MM.1S (cell line): ENCODE measurements around the gene MYD88.

Source experiments
- DNase-seq: peaks from one replicate; pipeline ENCODE4 v3.0.0-alpha.2; 2015
- H2AFZ ChIP-seq: fragments of 300-600 bp; sonication (generic); 2 replicates; pipeline ENCODE4 v1.6.0; 2016; ENCODE audit warnings: antibody characterized with exemption, low read length
- H3F3A ChIP-seq: fragments of 300-600 bp; sonication (generic); 2 replicates; pipeline ENCODE4 v1.6.1; 2016; ENCODE audit warnings: mild to moderate bottlenecking, antibody characterized with exemption, low read length, moderate library complexity, mixed read lengths; ENCODE audit not compliant: insufficient read depth
- H3K27ac ChIP-seq: fragments of 300-600 bp; sonication (generic); 2 replicates; pipeline ENCODE4 v1.5.1; 2016; ENCODE audit warnings: mild to moderate bottlenecking, low read length
- H3K27me3 ChIP-seq: fragments of 300-600 bp; sonication (generic); replicated peaks from 2 replicates; pipeline ENCODE4 v1.6.0; 2016; ENCODE audit warnings: low read length; ENCODE audit not compliant: insufficient read depth
- H3K36me3 ChIP-seq: fragments of 300-600 bp; sonication (generic); replicated peaks from 2 replicates; pipeline ENCODE4 v1.6.1; 2016; ENCODE audit warnings: mild to moderate bottlenecking, low read length, mixed read lengths; ENCODE audit not compliant: insufficient read depth
- H3K4me1 ChIP-seq: fragments of 300-600 bp; sonication (generic); 2 replicates; pipeline ENCODE4 v1.6.1; 2016; ENCODE audit warnings: low read length, mixed read lengths
- H3K4me2 ChIP-seq: fragments of 300-600 bp; sonication (generic); 2 replicates; pipeline ENCODE4 v1.6.0; 2016; ENCODE audit warnings: low read depth, low read length
- H3K4me3 ChIP-seq: fragments of 300-600 bp; sonication (generic); 2 replicates; pipeline ENCODE4 v1.5.1; 2016; ENCODE audit warnings: low read length, mixed read lengths
- H3K79me2 ChIP-seq: fragments of 300-600 bp; sonication (generic); 2 replicates; pipeline ENCODE4 v1.6.1; 2016; ENCODE audit warnings: mixed run types, low read length, mixed read lengths
- H3K9ac ChIP-seq: fragments of 300-600 bp; sonication (generic); 2 replicates; pipeline ENCODE4 v1.6.1; 2016; ENCODE audit warnings: low read length, mixed read lengths
- H3K9me2 ChIP-seq: fragments of 300-600 bp; sonication (generic); replicated peaks from 2 replicates; pipeline ENCODE4 v1.6.1; 2016; ENCODE audit warnings: mild to moderate bottlenecking, low read length, mixed read lengths; ENCODE audit not compliant: insufficient read depth
- H3K9me3 ChIP-seq: fragments of 300-600 bp; sonication (generic); replicated peaks from 2 replicates; pipeline ENCODE4 v1.6.1; 2016; ENCODE audit warnings: mild to moderate bottlenecking, low read length, mixed read lengths; ENCODE audit not compliant: insufficient read depth
- H4K20me1 ChIP-seq: fragments of 300-600 bp; sonication (generic); 2 replicates; pipeline ENCODE4 v1.6.1; 2016; ENCODE audit warnings: mild to moderate bottlenecking, low read length, moderate library complexity, mixed read lengths; ENCODE audit not compliant: insufficient read depth
- EZH2 ChIP-seq: fragments of 300-600 bp; sonication (generic); optimal IDR thresholded peaks from 2 replicates; pipeline ENCODE3; 2017; ENCODE audit warnings: low read depth, mild to moderate bottlenecking, antibody characterized with exemption, low read length, mixed read lengths
- EZH2phosphoT487 ChIP-seq: fragments of 300-600 bp; sonication (generic); IDR thresholded peaks from 2 replicates; pipeline ENCODE4 v1.6.1; 2018; ENCODE audit warnings: antibody characterized with exemption, low read length
- TF ChIP-seq, protein P1 (sequence below): fragments of 300-600 bp; sonication (generic); IDR thresholded peaks from 2 replicates; pipeline ENCODE4 v1.5.1; 2016; ENCODE audit warnings: antibody characterized with exemption, low read length, mixed read lengths

MYD88 gene

DNA sequence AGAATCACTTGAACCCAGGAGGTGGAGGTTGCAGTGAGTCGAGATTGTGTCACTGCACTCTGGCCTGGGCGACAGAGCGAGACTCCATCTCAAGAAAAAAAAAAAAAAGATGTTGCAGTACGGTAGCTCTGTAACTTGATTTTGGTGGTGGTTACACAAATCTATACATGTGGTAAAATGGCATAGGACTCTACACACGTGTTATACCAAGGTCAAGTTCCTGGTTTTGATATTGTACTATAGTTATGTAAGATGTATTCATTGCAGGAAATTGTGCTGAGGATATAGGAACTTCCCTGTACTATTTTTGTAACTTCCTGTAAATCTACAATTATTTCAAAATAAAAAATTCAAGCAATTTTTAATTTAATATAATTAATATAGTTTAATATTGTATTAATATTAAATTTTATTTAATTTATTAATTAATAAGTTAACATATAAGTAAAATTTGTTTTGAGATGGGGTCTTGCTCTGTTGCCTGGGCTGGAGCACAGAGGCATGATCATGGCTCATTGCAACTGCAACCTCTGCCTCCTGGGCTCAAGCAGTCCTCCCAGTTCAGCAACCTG, 9.9 kb downstream of the MYD88 start:
- Histone ChIP-seq H3K27me3 (no peaks in the 10 kb centered on the region), H3K4me3 (no peak overlapping the region), H2AFZ (no peak overlapping the region), H3F3A (no peaks in the 10 kb centered on the region), H3K79me2 (no peaks in the 10 kb centered on the region), H4K20me1 (no peaks in the 10 kb centered on the region), H3K9ac (no peak overlapping the region), H3K9me2 (no peaks in the 10 kb centered on the region), H3K9me3 (no peaks in the 10 kb centered on the region), H3K27ac (no peak overlapping the region), H3K4me2 (no peak overlapping the region), H3K4me1 (no peaks in the 10 kb centered on the region), H3K36me3 (no peaks in the 10 kb centered on the region)
- DNase-seq: no peak
- TF ChIP-seq, protein P1, sequence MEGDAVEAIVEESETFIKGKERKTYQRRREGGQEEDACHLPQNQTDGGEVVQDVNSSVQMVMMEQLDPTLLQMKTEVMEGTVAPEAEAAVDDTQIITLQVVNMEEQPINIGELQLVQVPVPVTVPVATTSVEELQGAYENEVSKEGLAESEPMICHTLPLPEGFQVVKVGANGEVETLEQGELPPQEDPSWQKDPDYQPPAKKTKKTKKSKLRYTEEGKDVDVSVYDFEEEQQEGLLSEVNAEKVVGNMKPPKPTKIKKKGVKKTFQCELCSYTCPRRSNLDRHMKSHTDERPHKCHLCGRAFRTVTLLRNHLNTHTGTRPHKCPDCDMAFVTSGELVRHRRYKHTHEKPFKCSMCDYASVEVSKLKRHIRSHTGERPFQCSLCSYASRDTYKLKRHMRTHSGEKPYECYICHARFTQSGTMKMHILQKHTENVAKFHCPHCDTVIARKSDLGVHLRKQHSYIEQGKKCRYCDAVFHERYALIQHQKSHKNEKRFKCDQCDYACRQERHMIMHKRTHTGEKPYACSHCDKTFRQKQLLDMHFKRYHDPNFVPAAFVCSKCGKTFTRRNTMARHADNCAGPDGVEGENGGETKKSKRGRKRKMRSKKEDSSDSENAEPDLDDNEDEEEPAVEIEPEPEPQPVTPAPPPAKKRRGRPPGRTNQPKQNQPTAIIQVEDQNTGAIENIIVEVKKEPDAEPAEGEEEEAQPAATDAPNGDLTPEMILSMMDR: no peak
- TF ChIP-seq EZH2phosphoT487 (no peak), EZH2 (no peak)

DNA sequence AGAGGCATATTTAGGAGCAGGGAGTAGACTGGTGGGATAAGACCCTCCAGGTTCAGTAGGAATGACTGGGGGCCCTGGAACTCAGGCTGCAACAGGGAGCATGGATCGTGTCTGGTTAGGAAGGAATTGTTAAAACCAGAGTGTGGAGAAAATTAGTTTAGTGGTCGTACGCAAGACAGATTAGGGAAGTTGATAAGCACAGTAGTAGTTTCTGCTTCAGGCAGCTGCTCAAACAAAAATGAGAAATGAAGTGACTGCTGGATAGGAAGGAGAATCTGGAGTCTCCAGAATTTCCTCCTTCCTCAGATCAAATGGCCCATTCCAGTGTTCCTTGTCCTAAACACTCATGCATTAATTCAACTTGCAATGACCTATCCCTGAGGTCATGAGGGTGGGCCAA, 11.2 kb downstream of the MYD88 start:
- H3K27ac ChIP-seq: no peak overlapping the region
- H3K9me3 ChIP-seq: no peaks in the 10 kb centered on the region
- no peaks in the 10 kb centered on the region for H3K4me1 ChIP-seq
- no peak overlapping the region for H2AFZ ChIP-seq
- H3K27me3 ChIP-seq: no peaks in the 10 kb centered on the region
- no peak for DNase-seq
- H3K9me2 ChIP-seq: no peaks in the 10 kb centered on the region
- H3F3A ChIP-seq: no peaks in the 10 kb centered on the region
- H4K20me1 ChIP-seq: no peaks in the 10 kb centered on the region
- H3K36me3 ChIP-seq: no peaks in the 10 kb centered on the region
- TF ChIP-seq EZH2phosphoT487 (no peak), EZH2 (no peak)
- TF ChIP-seq, protein P1: no peak
- H3K4me2 ChIP-seq: no peak overlapping the region
- H3K4me3 ChIP-seq: no peak overlapping the region
- H3K9ac ChIP-seq: no peak overlapping the region
- no peaks in the 10 kb centered on the region for H3K79me2 ChIP-seq

- no peaks in the 10 kb centered on the region for H3K36me3 ChIP-seq
- no peaks in the 10 kb centered on the region for H3F3A ChIP-seq
- H3K4me1 ChIP-seq: no peaks in the 10 kb centered on the region
- DNase-seq: no peak
- H3K9me3 ChIP-seq: no peaks in the 10 kb centered on the region
- no peaks in the 10 kb centered on the region for H3K79me2 ChIP-seq
- H3K27ac ChIP-seq: no peak overlapping the region
- H3K27me3 ChIP-seq: no peaks in the 10 kb centered on the region
- no peak overlapping the region for H2AFZ ChIP-seq
- H3K4me3 ChIP-seq: no peak overlapping the region
- H3K9ac ChIP-seq: no peak overlapping the region
- no peak overlapping the region for H3K4me2 ChIP-seq
- H4K20me1 ChIP-seq: no peaks in the 10 kb centered on the region
- H3K9me2 ChIP-seq: no peaks in the 10 kb centered on the region
- TF ChIP-seq, protein P1: no peak
- TF ChIP-seq EZH2phosphoT487 (no peak), EZH2 (no peak)
Measured at GRCh38 chr3:38150780-38151528, 12.5 kb downstream of the MYD88 start.
